A549 (cell line): ENCODE measurements around the gene MB21D2.
A peak's percentile ranks its signal among the peaks of the same experiment; 100 is the strongest.

Experiments used
- CEBPB ChIP-seq, 2 experiments: fragments of >200 bp in 1 of 2; sonication (Bioruptor Twin) in 1 of 2; formaldehyde crosslinking in 1 of 2; IDR thresholded peaks; 2 replicates each; pipeline ENCODE4 v1.6.1; 2012 to 2016
- CHD2 ChIP-seq: fragments of 150-350 bp; IDR thresholded peaks from 2 replicates; pipeline ENCODE4 v1.6.1; 2014; ENCODE audit warnings: low read length; ENCODE audit not compliant: partially characterized antibody
- FOSL2 ChIP-seq, 2 experiments: fragments of 450-650 bp in 1 of 2; fragments of >200 bp in 1 of 2; sonication (Bioruptor Twin) in 1 of 2; formaldehyde crosslinking; IDR thresholded peaks; 2 replicates each; pipeline versions ENCODE4 v1.5.0 to v1.6.1; 2016 to 2020; ENCODE audit warnings: mild to moderate bottlenecking in 1 of 2, moderate library complexity in 1 of 2
- JUNB ChIP-seq: fragments of >200 bp; sonication (Bioruptor Twin); formaldehyde crosslinking; IDR thresholded peaks from 2 replicates; pipeline ENCODE4 v1.6.1; 2016
- MAFK ChIP-seq: fragments of 450-650 bp; IDR thresholded peaks from 2 replicates; pipeline ENCODE4 v1.6.1; 2014; ENCODE audit not compliant: partially characterized antibody
- POLR2A ChIP-seq: IDR thresholded peaks from 2 replicates; pipeline ENCODE4 v1.6.1; 2012; ENCODE audit warnings: mild to moderate bottlenecking, low read length
- RAD21 ChIP-seq, 2 experiments: fragments of >200 bp in 1 of 2; sonication (Bioruptor Twin) in 1 of 2; formaldehyde crosslinking in 1 of 2; IDR thresholded peaks in 1 of 2; conservative IDR thresholded peaks in 1 of 2; 2 replicates in 1 of 2; 3 replicates in 1 of 2; pipeline ENCODE4 v1.6.1; 2012 to 2018; ENCODE audit warnings: inconsistent platforms in 1 of 2
- RCOR1 ChIP-seq: fragments of 150-350 bp; IDR thresholded peaks from 2 replicates; pipeline ENCODE4 v1.6.1; 2014; ENCODE audit warnings: antibody characterized with exemption, low read length, low read depth
- TF ChIP-seq, protein P1 (sequence below): IDR thresholded peaks from 2 replicates; pipeline ENCODE4 v1.6.1; 2012; ENCODE audit warnings: low read depth, borderline replicate concordance
- TF ChIP-seq, protein P2 (sequence below): fragments of >200 bp; sonication (Bioruptor Twin); formaldehyde crosslinking; IDR thresholded peaks from 3 replicates; pipeline ENCODE4 v1.5.1; 2016
- TF ChIP-seq, protein P3 (sequence below): fragments of >200 bp; sonication (Bioruptor Twin); formaldehyde crosslinking; IDR thresholded peaks from 3 replicates; pipeline ENCODE4 v1.6.1; 2016

DNA sequence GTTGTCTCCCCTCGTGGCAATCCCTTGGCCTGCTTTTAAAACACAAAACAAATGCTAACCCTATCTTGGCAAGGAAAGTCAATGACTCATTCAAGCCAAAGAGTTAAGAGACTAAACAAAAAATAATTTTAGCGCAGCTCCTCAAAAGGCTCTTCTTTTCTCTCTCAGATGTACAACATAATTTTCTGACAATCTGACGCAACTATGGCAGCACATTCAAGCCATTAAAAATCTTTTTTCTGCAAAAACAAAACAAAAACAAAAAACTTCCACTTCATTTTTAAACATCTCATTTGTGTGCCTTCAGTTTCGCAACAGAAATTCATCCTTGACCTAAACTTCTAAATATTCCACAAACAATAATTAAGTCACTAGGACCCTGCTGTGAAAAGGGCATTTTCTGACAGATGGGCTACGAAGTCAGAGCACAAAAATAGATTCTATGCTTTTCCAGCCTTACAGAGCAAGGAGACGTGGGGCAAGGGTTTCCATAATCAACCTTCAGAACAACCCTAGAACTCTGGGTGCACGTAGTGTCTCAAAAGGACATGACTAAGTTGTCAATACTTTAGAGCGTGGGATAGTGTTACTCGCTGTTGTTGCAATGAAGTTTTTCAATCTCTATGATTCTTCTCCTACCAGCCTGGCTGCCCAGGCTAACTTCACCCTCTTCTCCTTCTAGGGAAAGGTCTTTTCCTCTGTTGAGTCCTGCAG is 84.3 kb downstream of the MB21D2 start:
- TF ChIP-seq, protein P1, sequence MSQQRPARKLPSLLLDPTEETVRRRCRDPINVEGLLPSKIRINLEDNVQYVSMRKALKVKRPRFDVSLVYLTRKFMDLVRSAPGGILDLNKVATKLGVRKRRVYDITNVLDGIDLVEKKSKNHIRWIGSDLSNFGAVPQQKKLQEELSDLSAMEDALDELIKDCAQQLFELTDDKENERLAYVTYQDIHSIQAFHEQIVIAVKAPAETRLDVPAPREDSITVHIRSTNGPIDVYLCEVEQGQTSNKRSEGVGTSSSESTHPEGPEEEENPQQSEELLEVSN: no peak
- TF ChIP-seq, protein P2, sequence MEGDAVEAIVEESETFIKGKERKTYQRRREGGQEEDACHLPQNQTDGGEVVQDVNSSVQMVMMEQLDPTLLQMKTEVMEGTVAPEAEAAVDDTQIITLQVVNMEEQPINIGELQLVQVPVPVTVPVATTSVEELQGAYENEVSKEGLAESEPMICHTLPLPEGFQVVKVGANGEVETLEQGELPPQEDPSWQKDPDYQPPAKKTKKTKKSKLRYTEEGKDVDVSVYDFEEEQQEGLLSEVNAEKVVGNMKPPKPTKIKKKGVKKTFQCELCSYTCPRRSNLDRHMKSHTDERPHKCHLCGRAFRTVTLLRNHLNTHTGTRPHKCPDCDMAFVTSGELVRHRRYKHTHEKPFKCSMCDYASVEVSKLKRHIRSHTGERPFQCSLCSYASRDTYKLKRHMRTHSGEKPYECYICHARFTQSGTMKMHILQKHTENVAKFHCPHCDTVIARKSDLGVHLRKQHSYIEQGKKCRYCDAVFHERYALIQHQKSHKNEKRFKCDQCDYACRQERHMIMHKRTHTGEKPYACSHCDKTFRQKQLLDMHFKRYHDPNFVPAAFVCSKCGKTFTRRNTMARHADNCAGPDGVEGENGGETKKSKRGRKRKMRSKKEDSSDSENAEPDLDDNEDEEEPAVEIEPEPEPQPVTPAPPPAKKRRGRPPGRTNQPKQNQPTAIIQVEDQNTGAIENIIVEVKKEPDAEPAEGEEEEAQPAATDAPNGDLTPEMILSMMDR: no peak
- peak; percentile 45; the same call in 1 of the 2 replicates for TF ChIP-seq FOSL2 (IDR thresholded peaks at IDR 0.05)
- peak; percentile 47 for TF ChIP-seq FOSL2 (CRISPR knock-in tag; IDR thresholded peaks at IDR 0.05)
- TF ChIP-seq, protein P3, sequence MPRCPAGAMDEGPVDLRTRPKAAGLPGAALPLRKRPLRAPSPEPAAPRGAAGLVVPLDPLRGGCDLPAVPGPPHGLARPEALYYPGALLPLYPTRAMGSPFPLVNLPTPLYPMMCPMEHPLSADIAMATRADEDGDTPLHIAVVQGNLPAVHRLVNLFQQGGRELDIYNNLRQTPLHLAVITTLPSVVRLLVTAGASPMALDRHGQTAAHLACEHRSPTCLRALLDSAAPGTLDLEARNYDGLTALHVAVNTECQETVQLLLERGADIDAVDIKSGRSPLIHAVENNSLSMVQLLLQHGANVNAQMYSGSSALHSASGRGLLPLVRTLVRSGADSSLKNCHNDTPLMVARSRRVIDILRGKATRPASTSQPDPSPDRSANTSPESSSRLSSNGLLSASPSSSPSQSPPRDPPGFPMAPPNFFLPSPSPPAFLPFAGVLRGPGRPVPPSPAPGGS: no peak
- TF ChIP-seq JUNB: no peak; the same call in 1 of the 2 replicates
- no peak for TF ChIP-seq POLR2A
- peak; percentile 32 to 67; a peak in 2 of 4 replicates for TF ChIP-seq CEBPB (IDR thresholded peaks at IDR 0.05)
- TF ChIP-seq MAFK: no peak
- no peak for TF ChIP-seq RAD21 (conservative IDR thresholded peaks at IDR 0.05 in 1 of 2, IDR thresholded peaks at IDR 0.05 in 1 of 2)
- TF ChIP-seq RCOR1: no peak
- no peak for TF ChIP-seq CHD2
